Cardiac septum (tissue), 1 donor: Measurements from ENCODE around the gene ANKRD34B. TPM values are rescaled to one million over a fixed set of nuclear protein-coding genes. Genes with fewer than 3 reads are reported as not detected.
"Not testable (repeated sequence)": the region's sequence is repeated elsewhere in the genome, so short reads cannot be mapped to it uniquely, and the experiment has no call there.

Source experiments
- DNase-seq: peaks from one replicate; pipeline ENCODE4 v3.0.0-alpha.2; 2020; ENCODE audit warnings: low spot score
- intact Hi-C: fragments of 100-400 bp; cut with DNase I; formaldehyde crosslinking; loops from one replicate; pipeline ENCODE4 v1.14.0; 2022
- long read RNA-seq: library from polyadenylated mRNA; unstranded; transcript quantifications from one replicate; pipeline ENCODE4 v2.0.0, GENCODE V29; 2021
- total RNA-seq: library from RNA; stranded (reverse); fragmentation: NEBNext Ultra II Directional; extraction: Animal tissue kit (Norgen Biotek cat#: 25700); gene quantifications from one replicate; pipeline ENCODE4 v1.2.1, GENCODE V29; 2021
- donor health status: DM: no; HTN: no; CAD: no.

The ANKRD34B gene
- not detected for total RNA-seq
- long read RNA-seq, result 0 reads

DNA sequence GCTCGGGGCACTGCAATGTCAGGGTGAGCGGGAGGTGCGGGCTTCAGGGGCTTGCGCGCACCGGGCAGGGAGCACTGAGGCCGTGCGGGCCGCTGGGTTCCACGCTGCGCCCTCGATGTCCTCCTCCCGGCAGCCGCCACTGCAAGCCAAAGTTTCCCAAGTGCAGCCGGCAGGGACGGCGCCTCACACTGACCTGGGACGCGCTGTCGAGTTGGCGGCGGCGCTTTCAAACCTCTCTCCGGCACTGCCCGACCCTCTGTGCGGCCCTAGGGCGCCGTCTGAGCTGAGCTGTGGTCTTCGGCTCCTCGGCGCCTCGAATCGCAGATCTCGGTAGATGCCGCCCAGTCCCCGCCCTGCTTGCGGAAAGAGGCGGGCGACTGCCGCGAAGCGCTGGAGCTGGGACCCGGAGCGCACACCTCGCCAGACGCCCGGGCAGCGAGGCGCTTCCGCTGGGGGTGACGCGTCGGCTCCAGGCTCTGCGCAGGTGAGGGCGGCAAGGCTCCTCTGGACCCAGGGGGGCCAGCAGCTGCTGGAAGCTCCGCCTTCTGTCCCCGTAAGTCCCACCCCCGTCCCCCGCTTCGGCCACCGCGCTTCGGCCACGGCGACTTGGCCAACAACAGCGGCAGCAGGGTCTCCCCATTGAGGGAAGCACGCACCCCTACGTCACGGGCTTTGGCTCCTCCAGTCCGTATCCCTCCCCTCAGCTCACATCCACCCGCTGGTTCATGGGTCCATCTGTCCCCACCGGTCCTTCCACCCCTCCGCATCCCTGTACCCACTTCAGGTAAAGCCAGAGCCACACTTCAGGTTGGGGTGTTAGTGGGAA is at the start of gene ANKRD34B:
Gene ANKRD34B, minus strand, starts transcription at position 320 of the 826 bp plus-strand sequence. CDS start 10,261 bp downstream, outside the sequence.
- intact Hi-C loops, result no loop called here
- DNase-seq, result no peak

DNA sequence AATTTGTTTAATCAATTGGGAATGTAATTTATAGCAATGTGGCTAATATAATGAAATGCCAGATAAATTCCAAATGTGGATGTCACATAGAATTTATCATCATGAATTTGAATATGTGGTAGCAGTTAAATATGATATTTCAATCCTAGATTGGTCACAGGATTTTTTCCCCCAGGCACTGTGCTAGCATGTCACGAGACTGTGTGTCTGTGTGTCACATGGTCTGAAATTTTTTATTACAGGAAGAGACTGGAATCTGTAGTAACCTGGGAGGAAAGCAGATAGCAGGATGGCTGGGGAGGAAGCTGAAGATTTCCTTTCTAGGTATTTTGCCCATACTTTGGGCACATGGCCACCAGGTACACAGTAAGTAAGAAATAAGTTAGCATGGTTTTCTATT is 49.0 kb upstream of the ANKRD34B start:
- no peak for DNase-seq
- intact Hi-C loops, result no loop called here

DNA sequence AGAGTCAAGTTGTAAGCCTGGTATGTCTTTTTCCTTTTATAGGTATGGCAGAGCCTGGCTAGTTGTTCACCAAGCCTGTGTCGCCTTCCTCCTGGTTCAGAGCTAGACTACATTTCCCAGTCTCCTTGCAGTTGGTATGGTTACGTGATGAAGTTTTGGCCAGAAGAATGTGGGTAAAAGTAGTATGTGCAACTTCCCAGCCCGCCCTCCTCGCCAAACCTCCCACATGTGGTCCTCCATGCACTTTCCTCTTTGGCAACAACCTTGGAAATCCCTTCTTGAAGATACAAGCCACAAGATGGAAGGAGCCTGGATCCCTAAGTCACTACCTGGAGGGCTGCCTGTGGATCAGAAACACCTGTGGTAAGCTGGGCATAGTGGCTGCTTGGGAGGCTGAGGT is 48.4 kb upstream of the ANKRD34B start:
- intact Hi-C loops, result no loop called here
- DNase-seq, result no peak

DNA sequence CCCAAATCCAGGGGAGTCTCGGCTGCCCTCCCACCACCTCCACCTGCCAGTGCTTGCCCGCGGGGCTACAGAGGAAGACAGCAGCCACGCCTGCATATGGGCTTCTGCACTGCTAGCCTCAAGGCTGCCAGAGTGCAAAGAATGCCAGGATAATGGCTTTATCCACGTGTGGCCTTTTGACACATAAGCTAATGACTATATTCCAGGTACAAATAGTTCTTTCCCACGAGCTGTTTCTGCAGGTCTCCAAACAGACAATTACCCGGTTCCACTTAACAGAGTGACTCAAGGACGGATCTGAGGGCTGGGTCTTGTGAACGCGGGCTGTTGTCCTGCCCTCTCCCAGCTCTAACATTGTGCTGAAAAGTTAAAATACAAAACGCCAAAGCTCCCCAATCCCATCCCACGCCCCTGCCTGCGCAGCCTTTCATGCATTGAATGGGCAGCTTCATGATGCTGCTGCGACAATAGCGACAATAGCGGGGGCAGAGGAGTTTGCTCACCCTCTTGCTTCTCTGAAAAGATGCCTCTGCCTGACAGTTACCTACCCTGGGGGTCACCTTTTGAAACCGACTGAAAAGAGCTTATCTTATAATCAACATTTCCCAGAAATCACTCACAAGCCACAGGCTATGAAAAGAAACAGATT is 45.3 kb upstream of the ANKRD34B start:
- no peak for DNase-seq
- intact Hi-C loops, result no loop called here

DNA sequence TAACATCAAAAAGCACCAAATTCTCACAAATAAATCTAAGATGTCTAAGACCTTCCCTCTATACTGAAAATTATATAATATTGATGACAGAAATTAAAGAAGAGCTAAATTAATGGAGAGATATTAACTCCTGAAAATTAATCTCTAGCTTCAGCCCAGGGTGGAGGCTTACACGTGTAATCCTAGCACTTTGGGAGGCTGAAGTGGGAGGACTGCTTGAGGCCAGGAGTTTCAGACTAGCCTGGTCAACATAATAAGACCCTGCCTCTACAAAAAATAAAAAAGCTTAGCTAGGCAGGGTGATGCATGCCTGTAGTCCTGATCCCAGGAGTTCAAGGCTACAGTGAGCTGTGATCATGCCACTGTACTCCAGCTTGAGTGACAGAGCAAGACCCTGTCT is 39.6 kb upstream of the ANKRD34B start:
- intact Hi-C loops, result no loop called here
- DNase-seq, result no peak

DNA sequence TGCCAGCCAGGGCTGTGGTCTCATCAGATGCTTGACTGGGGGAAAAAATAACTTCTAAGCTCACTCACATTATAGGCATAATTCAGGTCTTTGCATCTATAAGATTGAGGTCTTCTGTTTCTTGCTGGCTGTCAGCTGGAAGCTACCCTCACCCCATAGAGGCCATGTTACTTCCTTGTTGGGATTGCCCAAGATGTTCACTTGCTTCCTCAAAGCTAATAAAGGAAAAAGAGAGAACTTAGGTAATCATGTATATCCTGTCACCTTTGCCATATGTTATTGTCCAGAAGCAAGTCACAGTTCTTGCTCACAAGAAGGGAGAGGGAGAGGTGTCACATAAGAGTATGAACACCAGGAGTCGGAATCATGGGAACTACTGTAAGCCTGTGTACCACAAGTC is 38.7 kb upstream of the ANKRD34B start:
- intact Hi-C loops, result no loop called here
- no peak for DNase-seq

DNA sequence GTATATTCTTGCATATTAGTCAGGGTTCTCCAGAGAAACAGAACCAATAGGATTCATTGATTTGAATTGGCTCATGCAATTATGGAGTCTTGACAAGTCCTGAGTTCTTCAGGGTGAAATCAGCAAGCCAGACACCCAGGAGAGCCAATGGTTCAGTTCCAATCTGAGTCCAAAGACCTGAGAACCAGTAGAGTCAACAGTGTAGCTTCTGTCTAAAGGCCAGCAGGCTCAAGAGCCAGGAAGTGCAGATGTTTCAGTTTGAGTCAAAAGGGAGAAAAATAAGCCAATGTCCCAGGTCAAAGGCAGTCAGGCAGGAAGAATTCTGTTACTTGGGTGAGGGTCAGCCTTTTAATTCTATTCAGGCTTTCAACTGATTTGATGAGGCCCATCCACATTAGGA is 37.8 kb upstream of the ANKRD34B start:
- DNase-seq, result no peak
- intact Hi-C loops, result no loop called here

DNA sequence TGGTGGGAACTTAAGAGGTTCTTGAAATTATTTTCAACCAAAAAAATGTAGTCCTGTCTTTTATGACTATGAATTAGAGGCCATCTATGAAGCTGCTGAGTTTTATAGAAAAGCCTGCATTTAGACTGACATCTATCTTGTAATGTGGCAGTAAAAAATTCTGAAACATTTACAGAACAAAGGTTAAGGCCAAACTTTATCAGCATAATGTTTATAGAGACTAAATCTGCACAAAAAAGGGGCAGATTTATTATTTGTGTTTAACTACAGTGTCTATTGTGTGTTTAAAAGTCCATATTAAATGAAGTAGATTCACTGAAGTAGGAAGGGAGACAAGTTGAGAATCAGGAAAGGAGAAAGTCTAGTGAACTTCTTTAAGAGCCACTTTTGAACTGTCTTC is 37.3 kb upstream of the ANKRD34B start:
- intact Hi-C loops, result no loop called here
- no peak for DNase-seq

DNA sequence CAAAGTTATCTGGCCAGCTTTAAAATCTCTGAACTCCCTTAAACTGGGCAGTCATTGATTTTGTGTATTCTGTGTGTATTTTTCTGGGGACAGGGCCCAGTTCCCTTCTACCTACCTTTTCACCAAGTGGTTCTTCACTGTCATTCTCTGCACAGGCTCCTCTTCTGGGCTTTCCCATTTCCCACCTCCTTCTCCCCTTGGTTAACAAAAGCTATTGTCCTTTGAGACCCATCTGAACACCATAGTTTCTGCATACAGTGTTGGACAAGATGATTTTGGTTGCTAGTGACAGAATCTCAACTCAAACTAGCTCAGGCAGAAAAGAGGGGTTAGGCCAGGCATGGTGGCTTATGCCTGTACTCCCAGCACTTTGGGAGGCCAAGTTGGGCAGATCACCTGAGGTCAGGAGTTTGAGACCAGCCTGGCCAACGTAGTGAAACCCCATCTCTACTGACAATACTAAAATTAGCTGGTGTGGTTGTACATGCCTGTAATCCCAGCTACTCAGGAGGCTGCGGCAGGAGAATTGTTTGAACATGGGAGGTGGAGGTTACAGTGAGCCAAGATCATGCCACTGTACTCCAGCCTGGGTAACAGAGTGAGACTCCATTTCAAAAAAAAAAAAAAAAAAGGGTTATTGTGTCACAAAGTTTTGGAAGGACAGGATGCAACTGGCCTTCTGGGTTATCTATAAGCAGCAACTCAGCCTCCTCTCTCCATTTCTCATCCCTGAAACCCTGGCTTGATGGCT is 31.0 kb upstream of the ANKRD34B start:
- no peak for DNase-seq
- intact Hi-C loops, result no loop called here

DNA sequence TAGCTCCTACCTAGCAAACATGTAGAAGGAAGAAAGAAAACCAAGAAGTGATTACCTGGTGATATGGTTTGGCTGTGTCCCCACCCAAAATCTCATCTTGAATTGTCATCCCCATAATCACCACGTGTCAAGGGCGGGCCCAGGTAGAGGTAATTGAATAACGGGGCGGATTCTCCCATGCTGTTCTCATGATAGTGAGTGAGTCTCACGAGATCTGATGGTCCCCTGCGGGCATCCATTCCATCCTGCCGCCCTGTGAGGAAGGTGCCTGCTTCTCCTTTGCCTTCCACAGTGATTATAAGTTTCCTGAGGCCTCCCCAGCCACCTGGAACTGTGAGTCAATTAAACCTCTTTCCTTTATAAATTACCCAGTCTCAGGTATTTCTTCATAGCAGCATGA is 27.4 kb upstream of the ANKRD34B start:
- no peak for DNase-seq
- intact Hi-C loops, result no loop called here

DNA sequence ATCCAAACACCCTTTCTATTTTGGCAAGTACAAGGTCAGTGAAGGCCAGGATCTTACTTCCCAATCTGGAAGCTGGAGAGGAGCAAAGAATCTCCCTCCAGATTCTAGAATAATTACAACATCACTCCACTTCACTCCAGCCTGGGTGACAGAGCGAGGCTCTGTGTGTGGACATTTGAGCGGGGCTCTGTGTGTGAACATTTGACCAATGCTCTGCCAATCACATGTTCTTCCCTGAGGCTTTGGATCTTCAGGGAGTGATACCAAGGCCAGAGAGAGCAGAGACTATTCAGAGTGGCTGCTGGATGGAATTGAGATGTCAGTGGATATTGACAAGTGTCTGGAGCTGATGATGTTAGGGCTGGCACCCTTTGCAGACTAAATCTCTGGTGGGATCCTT is 24.7 kb upstream of the ANKRD34B start:
- intact Hi-C loops, result no loop called here
- DNase-seq, result no peak

DNA sequence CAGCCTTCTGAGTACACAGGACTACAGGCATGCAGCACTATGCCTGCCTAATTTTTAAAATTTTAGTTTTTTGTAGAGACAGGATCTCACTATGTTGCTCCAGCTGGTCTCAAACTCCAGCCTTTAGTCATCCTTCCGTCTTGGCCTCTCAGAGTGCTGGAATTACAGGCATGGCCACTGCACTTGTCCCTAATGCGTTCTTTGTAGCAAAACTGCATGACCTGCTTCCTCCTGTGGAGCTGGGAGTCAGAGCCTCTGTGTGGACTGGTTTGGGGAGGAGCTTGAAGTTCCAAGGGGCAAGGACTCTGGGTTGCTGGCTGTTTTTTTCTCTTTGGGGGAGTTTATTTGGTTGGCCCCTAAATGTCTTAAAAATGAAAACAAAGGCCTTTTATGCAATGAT is 22.7 kb upstream of the ANKRD34B start:
- intact Hi-C loops, result no loop called here
- no peak for DNase-seq

DNA sequence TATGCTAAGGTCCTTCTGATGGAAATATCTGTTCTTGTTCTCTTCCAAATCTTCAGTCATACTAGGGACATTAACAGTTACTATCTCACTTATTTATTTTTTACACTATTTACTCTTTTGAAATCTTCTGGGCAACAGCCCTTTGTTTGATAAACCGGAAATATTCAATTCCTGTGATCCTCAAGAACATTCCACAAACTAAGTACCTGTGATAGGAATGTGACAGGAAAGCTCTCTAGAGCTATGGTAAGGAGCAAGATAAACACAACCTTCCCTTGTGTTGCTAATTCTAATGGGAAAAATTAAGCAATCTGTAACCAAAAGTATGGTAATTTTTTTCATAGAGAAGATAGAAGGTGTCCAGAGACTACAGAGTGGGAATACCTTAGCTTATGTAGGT is 22.0 kb upstream of the ANKRD34B start:
- DNase-seq, result no peak
- intact Hi-C loops, result no loop called here

DNA sequence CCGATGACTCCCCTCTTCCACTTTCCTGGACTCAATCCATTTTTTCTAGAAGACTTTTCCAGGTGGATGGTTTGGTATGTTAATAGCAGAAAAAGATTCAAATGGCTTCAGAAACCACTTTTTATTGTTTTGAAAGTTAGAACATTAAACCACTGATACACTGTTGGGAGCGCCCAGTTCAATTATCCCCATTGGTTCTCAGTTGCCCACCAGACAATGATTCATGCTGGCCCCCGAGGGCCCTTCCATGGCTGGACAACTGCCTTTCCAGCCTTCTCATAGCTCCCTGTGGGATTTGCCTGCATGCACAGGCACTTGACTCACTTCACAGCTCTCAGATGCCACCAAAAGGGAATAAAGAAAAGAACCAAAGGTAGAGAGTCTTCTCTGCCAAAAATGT is 21.3 kb upstream of the ANKRD34B start:
- intact Hi-C loops, result no loop called here
- DNase-seq, result no peak

DNA sequence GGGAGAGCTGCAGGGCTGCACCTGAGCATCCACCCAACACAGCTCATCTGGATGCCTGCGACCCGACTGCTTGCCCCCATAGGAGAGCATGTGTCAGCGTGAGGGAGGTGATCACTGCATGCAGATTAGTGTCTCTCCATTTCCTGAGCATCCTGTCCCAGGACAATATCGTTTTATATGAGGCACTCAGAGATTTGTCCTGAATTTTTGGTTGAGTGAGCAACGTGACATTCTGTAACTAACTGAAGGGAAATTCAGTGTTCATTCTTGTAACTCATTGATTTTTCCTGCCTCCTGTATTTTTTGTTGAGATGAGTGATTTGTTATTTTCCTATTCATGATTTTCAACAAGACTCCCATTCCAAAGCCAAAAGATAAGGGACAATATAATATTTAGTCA is 20.7 kb upstream of the ANKRD34B start:
- intact Hi-C loops, result no loop called here
- DNase-seq, result no peak

DNA sequence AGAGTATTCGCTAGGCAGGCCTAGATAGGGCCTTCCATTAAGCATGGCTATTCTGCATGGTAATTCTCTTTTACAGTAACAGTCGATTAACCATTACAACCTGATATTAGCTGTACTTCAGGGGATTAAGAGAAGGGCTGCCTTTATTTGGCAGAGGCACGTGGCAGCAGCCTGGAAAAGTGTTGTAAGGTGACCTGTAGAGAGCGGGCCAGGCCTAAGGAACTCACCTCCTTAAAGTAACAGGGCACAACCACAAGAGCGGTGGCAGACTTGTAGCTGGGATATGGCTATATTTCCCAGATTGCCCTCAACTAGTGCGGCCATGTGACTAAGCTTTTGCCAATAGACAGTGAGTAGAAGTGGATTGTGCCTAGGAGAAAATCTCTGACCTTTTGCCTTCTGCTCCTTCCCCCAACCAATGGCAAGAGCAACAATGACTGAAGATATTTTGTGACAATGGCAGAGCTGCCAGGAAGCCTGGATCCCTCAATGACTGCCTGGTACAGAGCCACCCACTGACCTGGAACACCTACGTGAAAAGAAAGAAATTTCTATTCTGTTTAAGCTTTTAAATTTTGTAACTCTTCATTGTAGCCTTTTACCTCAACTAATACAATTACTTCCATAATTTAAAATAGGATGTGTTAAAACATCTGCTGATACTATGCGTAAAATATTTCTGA is 18.9 kb upstream of the ANKRD34B start:
- intact Hi-C loops, result no loop called here
- no peak for DNase-seq

DNA sequence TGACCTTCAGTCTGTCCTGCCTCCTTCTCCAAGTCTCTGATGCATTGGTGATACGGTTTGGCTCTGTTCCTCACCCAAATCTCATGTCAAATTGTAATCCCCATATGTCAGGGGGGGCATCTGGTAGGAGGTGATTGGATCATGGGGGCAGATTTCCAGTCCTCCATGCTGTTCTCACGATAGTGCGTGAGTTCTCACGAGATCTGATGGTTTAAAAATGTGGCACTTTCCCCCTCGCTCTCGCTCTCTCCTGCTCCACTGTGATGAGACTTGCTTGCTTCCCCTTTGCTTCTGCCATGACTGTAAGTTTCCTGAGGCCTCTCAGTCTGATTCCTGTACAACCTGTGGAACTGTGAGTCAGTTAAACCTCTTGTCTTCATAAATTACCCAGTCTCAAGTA is 14.7 kb upstream of the ANKRD34B start:
- DNase-seq, result no peak
- intact Hi-C loops, result no loop called here

DNA sequence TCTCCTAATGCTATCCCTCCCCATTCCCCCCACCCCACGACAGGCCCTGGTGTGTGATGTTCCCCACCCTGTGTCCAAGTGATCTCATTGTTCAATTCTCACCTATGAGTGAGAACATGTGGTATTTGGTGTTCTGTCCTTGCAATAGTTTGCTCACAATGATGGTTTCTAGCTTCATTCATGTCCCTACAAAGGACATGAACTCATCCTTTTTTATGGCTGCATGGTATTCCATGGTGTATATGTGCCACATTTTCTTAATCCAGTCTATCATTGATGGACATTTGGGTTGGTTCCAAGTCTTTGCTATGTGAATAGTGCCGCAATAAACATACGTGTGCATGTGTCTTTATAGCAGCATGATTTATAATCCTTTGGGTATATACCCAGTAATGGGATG is 10.2 kb upstream of the ANKRD34B start:
- intact Hi-C loops, DNase-seq: not testable (repeated sequence)

DNA sequence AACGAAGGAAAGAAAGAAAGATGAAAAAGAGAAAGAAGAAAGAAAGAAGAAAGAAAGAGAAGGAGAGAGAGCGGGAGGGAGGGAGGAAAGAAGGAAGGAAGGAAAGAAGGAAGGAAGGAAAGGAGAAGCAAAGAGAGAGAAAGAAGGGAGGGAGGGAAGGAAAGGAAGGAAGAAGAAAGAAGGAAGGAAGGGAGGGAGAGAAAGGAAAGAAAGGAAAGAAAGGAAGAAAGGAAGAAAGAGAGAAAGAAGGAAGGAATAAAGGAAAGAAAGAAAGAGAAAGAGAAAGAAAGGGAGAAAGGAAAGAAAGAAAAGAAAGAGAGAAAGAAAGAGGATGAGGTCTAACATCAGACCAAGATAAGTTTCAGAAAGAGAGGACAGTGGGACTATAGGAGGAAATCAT is 9.0 kb upstream of the ANKRD34B start:
- intact Hi-C loops, result no loop called here
- no peak for DNase-seq

DNA sequence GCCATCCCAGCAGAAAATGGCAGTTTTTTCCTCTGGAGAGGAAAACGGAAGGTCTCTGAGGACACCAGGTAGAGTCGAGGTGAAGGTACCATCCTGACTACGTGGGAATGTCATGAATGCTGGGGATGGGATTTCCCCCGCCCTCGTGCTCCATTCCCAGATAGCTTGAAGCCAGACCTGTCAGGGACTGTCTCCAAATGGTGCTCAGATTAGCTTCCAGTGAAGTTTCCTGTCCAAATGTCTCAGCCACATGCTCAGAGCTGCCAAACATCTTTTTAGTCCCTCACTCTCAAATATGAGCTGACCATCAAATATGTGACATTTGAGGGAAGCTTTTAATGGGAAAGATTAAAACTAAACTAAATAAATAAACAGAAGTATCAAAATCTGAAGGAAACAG is 7.6 kb upstream of the ANKRD34B start:
- intact Hi-C loops, result no loop called here
- no peak for DNase-seq
